Activated naive CD4-positive, alpha-beta T cell treated with anti-CD3 and anti-CD28 coated beads, Interleukin-2, amount 50 U/mL, for 16 hours (primary cell): ENCODE measurements around the gene COG4.
A peak's percentile ranks its signal among the peaks of the same experiment; 100 is the strongest.
"Not testable (repeated sequence)": the region's sequence is repeated elsewhere in the genome, so short reads cannot be mapped to it uniquely, and the experiment has no call there.

Source experiments
- DNase-seq: peaks from one replicate; pipeline ENCODE4 v3.0.0-alpha.2; 2020

The COG4 gene

GRCh38 chr16:70453892-70454221 lies 69.5 kb downstream of the COG4 start:
- DNase-seq, result no peak

- DNase-seq, result no peak
Observed at GRCh38 chr16:70453117-70453891, 70.0 kb downstream of the COG4 start.

DNA sequence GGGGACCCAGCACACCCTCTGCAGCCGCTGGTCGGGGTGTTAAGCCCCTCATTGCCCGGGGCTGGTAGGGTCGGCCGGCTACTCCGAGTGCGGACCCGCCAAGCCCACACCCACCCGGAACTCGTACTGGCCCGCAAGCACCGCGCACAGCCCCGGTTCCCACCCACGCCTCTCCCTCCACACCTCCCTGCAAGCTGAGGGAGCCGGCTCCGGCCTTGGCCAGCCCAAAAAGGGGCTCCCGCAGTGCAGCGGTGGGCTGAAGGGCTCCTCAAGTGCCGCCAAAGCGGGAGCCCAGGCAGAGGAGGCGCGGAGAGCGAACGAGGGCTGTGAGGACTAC lies 72.4 kb downstream of the COG4 start:
- not testable (repeated sequence) for DNase-seq

DNA sequence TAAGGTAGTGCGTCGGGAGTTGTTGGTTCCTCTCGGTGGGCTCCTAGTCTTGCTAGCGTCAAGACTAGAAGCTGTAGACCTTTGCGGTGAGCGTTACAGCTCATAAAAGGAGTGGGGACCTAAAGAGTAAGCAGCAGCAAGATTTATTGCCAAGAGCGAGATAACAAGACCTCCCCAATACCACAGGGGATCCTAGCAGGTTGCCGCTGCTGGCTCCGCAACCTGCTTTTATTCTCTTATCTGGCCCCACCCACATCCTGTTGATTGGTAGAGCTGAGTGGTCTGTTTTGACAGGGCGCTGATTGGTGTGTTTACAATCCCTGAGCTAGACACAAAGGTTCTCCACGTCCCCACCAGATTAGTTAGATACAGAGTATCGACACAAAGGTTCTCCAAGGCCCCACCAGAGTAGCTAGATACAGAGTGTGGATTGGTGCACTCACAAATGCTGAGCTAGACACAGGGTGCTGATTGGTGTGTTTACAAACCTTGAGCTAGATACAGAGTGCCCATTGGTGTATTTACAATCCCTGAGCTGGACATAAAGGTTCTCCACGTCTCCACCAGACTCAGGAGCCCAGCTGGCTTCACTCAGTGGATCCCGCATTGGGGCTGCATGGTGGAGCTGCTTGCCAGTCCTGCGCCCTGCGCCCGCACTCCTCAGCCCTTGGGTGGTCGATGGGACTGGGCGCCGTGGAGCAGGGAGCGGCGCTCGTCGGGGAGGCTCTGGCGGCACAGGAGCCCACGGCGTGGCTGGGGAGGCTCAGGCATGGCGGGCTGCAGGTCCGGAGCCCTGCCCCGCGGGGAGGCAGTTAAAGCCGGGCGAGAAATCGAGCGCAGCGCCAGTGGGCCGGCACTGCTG lies 73.0 kb downstream of the COG4 start:
- not testable (repeated sequence) for DNase-seq

DNA sequence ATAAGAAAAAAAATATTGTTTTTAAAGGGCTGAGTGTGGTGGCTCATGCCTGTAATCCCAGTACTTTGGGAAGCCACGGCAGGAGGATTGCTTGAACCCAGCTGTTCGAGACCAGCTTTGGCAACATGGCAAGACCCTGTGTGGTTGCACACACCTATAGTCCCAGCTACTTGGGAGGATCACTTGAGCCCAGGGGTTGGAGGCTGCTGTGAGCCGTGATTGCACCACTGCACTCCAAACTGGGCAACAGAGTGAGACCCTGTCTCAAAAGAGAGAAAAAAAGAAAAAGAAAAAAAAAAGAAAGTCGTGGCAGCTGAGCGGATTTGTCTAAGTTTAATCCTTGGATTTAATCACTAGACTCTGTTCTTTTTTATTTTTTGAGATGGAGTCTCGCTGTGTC lies 75.3 kb downstream of the COG4 start:
- no peak for DNase-seq

- no peak for DNase-seq
Observed at GRCh38 chr16:70444249-70445063, 78.9 kb downstream of the COG4 start.

DNA sequence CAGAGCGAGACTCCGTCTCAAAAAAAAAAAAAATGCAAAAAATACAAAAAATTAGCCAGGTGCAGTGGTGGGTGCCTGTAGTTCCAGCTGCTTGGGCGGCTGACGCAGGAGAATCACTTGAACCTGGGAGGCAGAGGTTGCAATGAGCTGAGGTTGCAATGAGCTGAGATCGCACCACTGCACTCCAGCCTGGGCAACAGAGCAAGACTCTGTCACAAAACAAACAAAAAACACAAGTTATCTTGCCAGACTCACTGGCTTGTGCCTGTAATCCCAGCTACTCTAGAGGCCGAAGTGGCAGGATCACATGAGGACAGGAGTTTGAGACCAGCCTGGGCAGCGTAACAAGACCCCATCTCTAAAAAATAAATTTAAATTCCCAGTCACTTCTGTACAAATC lies 81.0 kb downstream of the COG4 start:
- no peak for DNase-seq

GRCh38 chr16:70441406-70441990 lies 81.9 kb downstream of the COG4 start:
- DNase-seq, result no peak

DNA sequence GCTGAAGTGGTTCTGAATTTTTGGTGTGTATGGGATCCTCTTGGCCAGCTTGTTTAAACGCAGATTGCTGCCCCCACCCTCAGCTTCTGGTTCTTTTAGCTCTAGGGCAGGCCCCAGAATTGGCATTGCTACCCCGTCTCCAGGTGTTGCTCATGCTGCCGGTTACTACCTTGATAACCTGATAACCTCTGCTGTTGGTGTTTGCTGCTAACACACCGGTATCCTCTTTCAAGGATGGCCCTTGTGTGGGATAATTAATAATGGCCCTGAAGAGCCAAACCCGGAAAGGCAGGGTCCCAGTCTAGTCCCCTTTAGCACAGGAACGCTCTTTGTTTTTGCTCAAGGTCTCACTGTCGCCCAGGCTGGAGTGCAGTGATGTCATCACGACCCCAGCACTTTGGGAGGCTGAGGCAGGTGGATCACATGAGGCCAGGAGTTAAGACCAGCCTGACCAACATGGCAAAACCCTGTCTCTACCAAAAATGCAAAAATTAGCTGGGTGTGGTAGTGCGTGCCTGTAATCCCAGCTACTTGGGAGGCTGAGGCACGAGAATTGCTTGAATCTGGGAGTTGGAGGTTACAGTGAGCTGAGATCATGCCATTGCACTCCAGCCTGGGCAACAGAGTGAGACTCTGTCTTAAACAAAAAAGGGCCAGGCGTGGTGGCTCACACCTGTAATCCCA lies 83.2 kb downstream of the COG4 start:
- no peak for DNase-seq

- peak; percentile 94 for DNase-seq
Observed at GRCh38 chr16:70438969-70439862, 84.1 kb downstream of the COG4 start, which contains the start of gene ST3GAL2. ST3GAL2 (minus strand) TSS chr16:70439100; CDS start chr16:70398530, 40,570 bp downstream.

- no peak for DNase-seq
Observed at GRCh38 chr16:70438585-70438968, 84.8 kb downstream of the COG4 start.

DNA sequence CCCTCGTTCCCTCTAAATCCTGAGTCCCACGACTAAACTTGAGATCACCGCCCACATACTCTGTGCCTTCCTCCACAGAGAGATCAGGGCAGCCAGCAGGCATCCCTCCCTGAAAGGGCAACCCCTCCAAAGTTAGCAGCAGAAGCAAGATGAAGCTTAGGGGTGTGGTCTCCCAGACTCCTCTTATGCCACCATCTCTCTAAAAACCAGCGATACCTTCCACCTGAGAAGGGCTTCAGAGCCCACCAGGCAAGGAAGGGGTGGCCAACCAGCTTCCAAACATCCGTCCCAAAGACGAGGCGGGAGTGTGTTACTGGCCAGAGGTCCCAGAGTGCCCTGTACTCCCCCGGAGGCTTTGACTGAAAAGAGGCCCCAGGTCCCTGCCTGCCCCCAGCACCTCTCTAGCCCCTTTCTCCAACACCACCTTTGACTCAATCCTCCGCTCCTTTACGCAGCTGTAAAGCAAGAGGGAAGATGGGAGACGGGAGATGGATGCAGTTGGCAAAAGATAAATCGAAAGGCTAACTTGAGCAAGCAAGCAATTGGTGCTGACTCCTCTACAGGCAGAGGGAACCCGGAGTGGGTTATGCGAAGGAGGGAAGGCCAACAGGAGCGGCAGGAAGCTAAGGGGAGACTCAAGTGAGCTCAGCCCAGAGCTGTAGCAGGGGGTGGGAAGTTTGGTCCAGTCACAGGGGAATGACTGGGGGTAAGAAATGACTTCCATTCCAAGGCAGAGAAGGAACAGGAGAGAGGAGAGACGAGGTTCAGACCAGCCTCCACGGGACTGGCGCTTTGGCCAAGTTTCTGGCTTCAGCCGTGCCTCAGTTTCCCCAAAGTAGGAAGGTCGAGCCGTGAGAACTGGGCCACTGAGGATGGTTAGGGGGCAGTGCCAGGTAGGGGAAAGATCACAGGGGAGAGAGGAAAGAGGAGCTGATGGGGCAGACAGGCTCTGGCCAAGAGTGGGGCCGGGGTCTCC lies 85.5 kb downstream of the COG4 start:
- DNase-seq, result no peak

GRCh38 chr16:70437017-70437581 lies 86.3 kb downstream of the COG4 start:
- no peak for DNase-seq

DNA sequence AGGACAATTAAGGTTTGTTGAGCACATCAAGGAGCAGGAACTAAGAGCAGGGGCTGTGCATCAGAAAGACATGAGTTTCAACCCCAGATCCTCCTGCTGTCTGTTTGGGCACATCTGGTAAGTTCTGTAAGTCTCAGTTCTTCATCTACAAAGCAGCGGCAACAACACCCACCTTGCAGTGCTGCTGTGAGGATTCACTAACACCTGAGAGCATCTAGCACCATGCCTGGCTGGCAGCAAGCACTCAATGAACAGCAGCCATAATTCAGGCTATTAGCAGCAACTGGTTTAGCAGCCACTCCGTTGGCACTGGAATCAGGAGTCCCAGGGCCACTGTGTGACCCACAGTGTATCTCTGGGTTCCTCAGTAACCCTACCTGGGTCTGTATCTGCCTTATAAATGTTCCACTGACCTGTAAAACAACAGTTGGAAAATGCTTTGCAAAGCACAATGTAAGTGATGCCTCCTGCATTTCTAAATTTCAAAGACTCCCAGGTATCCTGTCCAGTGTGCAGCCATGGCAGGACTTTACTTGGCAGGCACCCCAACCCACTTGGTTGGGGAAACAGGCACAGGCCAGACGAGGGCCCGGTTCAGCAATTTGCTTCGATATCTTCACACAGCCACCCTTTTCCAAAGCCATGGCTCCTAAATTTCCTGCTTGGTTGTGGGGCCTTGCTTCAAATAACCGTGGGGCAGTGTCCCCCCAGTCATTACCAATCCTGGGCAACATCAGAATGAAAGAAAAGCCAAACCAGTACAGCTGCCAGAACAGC lies 88.7 kb downstream of the COG4 start:
- no peak for DNase-seq

GRCh38 chr16:70433458-70434103 lies 89.8 kb downstream of the COG4 start:
- DNase-seq, result no peak

GRCh38 chr16:70432723-70433457 lies 90.5 kb downstream of the COG4 start:
- DNase-seq, result no peak

DNA sequence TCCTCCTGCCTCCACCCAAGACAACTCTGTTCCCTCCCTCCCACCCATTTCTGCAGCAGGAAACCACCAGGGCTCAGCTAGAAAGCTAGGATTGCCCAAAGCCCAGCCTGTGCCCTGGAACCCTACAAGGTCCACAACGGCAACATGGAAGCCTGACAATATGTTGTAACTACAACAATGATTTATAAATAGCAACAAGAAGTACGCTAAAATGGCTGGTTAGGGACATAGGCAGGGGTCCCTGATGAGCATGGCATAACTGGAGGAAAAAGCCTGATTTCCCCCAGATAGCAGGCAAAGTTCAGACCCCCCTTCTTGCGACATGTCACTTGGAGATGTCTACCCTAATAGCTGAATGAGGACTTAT lies 91.0 kb downstream of the COG4 start:
- DNase-seq, result no peak
